ENCODE measurements around the gene TMC1. TPM values are rescaled to one million over a fixed set of nuclear protein-coding genes. Genes with fewer than 3 reads are reported as not detected.

TMC1 gene
- total and polyA plus RNA-seq, 2 of the 8 experiments (the other 6 are each of a cell fraction or from before 2014, with no cell fraction given), result 0.95 to 0.98 TPM

- no peak for FAIRE-seq
- no peaks in the 10 kb centered on the region for H3K79me1 ChIP-seq (ENCODE audit: low read depth, low read length)
- no peak overlapping the region for H4K91ac ChIP-seq (replicated peaks; ENCODE audit: insufficient read length, low read length)
- H2BK12ac ChIP-seq (ENCODE audit: low read depth, low read length), result no peak overlapping the region
- H2BK15ac ChIP-seq (ENCODE audit: low read length), result no peak overlapping the region
- H3K36me3 ChIP-seq (ENCODE audit: control insufficient read depth in 2 of 4, insufficient read depth in 4 of 4, low read length in 3 of 4), result no peaks in the 10 kb centered on the region
- no peaks in the 10 kb centered on the region for H3K9me3 ChIP-seq (ENCODE audit: insufficient read depth in 2 of 2, low read depth in 1 of 2, low read length in 1 of 2)
- no peak overlapping the region for H2BK20ac ChIP-seq (ENCODE audit: low read length)
- WGBS, 2 experiments (ENCODE audit: extremely low coverage in 1 of 2, insufficient coverage in 1 of 2, insufficient read length in 1 of 2, insufficient replicate concordance in 2 of 2, low coverage in 1 of 2, low lambda C conversion rate in 2 of 2, missing lambda C conversion rate in 1 of 2), result 88% methylated on average over 3 of the region's 3 CpGs; no CpG with 5 or more reads in 1 of the 2 experiments
- H3K14ac ChIP-seq (ENCODE audit: insufficient read length), result no peak overlapping the region
- H3K79me2 ChIP-seq (ENCODE audit: control insufficient read depth in 1 of 2, insufficient read depth in 2 of 2, low read length in 2 of 2), result no peaks in the 10 kb centered on the region
- no peak overlapping the region for H3K56ac ChIP-seq (replicated peaks; ENCODE audit: insufficient read length, low read depth, low read length)
- no peak overlapping the region; the same call in 1 of the 2 replicates for H4K8ac ChIP-seq (ENCODE audit: extremely low read depth, insufficient read depth, low read length)
- H2BK5ac ChIP-seq (ENCODE audit: low read depth, low read length), result no peak overlapping the region
- no peaks in the 10 kb centered on the region for H4K20me1 ChIP-seq (replicated peaks in 1 of 2; ENCODE audit: control insufficient read depth in 1 of 2, insufficient read depth in 2 of 2, low read length in 2 of 2)
- H2BK120ac ChIP-seq (replicated peaks; ENCODE audit: low read depth, low read length), result no peak overlapping the region
- ChIA-PET POLR2A (ENCODE audit: partially characterized antibody) (no interaction called here), CTCF (ENCODE audit: partially characterized antibody) (interaction anchor here (1.3 kb wide), 1 partner anchor 18 kb away, joined by 4 read pairs; no protein-coding TSS in a partner anchor)
- H3K23me2 ChIP-seq (ENCODE audit: low read depth, low read length), result no peaks in the 10 kb centered on the region
- H4K5ac ChIP-seq (ENCODE audit: insufficient read length, low read depth, low read length), result no peak overlapping the region
- H3K23ac ChIP-seq (ENCODE audit: insufficient read length), result no peak overlapping the region
- no peak overlapping the region for H2AK5ac ChIP-seq (ENCODE audit: low read depth, low read length)
- H3K4me3 ChIP-seq (ENCODE audit: extremely low read depth in 1 of 4, insufficient read depth in 2 of 4, low read depth in 3 of 4, low read length in 4 of 4), result no peak overlapping the region
- H3K27ac ChIP-seq (ENCODE audit: low read depth, low read length), result no peak overlapping the region
- no peak overlapping the region for H3K4ac ChIP-seq (replicated peaks; ENCODE audit: insufficient read length, low read depth, low read length)
- no peak overlapping the region for H3K9ac ChIP-seq (replicated peaks in 1 of 4; ENCODE audit: extremely low read depth in 1 of 4, low read depth in 3 of 4, low read length in 3 of 4)
- H3K4me1 ChIP-seq (replicated peaks in 1 of 4; ENCODE audit: control insufficient read depth in 3 of 4, insufficient read depth in 4 of 4, low read length in 3 of 4), result no peaks in the 10 kb centered on the region
- no peaks in the 10 kb centered on the region for H3K27me3 ChIP-seq (replicated peaks in 1 of 4; ENCODE audit: control insufficient read depth in 3 of 4, extremely low read depth in 1 of 4, insufficient read depth in 3 of 4, low read length in 3 of 4)
- no peak overlapping the region for H3K4me2 ChIP-seq (ENCODE audit: insufficient read depth in 1 of 2, low read depth in 2 of 2, low read length in 2 of 2)
- DNase-seq (ENCODE audit: low read depth in 1 of 2, low spot score in 2 of 2), result no peak
- H2AFZ ChIP-seq (ENCODE audit: low read length), result no peak overlapping the region
- no peak overlapping the region; the same call in 1 of the 2 replicates for H3K18ac ChIP-seq (ENCODE audit: extremely low read depth, low read length)
- TF ChIP-seq RFX5 (IDR thresholded peaks at IDR 0.05; ENCODE audit: borderline replicate concordance, low read depth, low read length) (no peak), ZNF274 (IDR thresholded peaks at IDR 0.05; ENCODE audit: borderline replicate concordance, extremely low read depth, low read length) (no peak), CBX8 (IDR thresholded peaks at IDR 0.05; ENCODE audit: borderline replicate concordance, low read depth, low read length) (no peak), RAD21 (IDR thresholded peaks at IDR 0.05 in 1 of 2, conservative IDR thresholded peaks at IDR 0.05 in 1 of 2; ENCODE audit: low read depth in 2 of 2, low read length in 2 of 2) (no peak), CTBP2 (IDR thresholded peaks at IDR 0.05; ENCODE audit: borderline replicate concordance, insufficient read depth, insufficient read length, low read length) (no peak), BCL11A (IDR thresholded peaks at IDR 0.05; ENCODE audit: low read depth in 2 of 2, low read length in 2 of 2) (no peak), RNF2 (IDR thresholded peaks at IDR 0.05; ENCODE audit: borderline replicate concordance, low read depth, low read length, missing control alignments, poor library complexity, severe bottlenecking) (no peak)
- TF ChIP-seq, protein P1, sequence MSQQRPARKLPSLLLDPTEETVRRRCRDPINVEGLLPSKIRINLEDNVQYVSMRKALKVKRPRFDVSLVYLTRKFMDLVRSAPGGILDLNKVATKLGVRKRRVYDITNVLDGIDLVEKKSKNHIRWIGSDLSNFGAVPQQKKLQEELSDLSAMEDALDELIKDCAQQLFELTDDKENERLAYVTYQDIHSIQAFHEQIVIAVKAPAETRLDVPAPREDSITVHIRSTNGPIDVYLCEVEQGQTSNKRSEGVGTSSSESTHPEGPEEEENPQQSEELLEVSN (IDR thresholded peaks at IDR 0.05), result no peak
Measured at GRCh38 chr9:72574156-72574810, 52.9 kb downstream of the TMC1 start.

Measured in H1 (cell line).